HT1080 (cell line): ENCODE data around the gene PTPRN2. TPM values are rescaled to one million over a fixed set of nuclear protein-coding genes. Genes with fewer than 3 reads are reported as not detected.
"Not testable (repeated sequence)": the region's sequence is repeated elsewhere in the genome, so short reads cannot be mapped to it uniquely, and the experiment has no call there.

Source experiments
- DNase-seq: peaks from one replicate; pipeline ENCODE4 v3.0.0-alpha.2; 2015; ENCODE audit warnings: low read depth
- total RNA-seq: library from RNA; depleted of rRNA; stranded (reverse); fragments of >200 nt; shearing (Covaris generic); gene quantifications from 2 replicates; pipeline ENCODE4 v1.2.3, GENCODE V29; 2014

PTPRN2 gene
- total RNA-seq, 1 experiment from 2014 or later: 0.31 TPM

DNA sequence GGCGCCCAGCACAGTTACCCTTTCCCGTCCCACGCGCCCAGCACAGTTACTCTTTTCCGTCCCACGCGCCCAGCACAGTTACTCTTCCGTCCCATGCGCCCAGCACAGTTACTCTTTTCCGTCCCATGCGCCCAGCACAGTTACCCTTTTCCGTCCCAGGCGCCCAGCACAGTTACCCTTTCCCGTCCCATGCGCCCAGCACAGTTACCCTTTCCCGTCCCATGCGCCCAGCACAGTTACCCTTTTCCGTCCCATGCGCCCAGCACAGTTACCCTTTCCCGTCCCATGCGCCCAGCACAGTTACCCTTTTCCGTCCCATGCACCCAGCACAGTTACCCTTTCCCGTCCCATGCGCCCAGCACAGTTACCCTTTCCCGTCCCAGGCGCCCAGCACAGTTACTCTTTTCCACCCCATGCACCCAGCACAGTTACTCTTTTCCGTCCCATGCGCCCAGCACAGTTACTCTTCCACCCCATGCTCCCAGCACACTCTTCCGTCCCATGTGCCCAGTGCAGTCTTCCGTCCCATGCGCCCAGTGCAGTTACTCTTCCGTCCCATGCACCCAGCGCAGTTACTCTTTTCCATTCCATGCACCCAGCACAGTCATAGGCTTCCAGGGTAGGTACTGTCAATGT lies 853.7 kb downstream of the PTPRN2 start:
- not testable (repeated sequence) for DNase-seq

DNA sequence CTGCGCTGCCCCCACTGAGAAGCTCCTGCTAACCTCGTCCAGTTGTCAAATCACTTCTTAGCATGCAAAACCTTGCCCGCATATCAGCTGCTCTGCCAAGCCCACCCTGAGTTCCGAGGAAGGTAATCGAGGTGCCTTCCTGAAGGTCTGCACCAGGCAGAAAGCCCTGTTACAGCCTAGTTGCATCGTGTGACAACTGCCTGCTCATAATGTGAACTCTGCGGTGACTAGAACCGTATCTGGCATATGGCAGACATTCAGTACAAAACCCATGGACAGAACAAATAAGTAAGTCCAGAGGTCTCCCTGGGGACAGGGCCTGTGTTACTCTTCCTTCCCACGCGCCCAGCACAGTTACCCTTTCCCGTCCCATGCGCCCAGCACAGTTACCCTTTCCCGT lies 856.5 kb downstream of the PTPRN2 start:
- no peak for DNase-seq

DNA sequence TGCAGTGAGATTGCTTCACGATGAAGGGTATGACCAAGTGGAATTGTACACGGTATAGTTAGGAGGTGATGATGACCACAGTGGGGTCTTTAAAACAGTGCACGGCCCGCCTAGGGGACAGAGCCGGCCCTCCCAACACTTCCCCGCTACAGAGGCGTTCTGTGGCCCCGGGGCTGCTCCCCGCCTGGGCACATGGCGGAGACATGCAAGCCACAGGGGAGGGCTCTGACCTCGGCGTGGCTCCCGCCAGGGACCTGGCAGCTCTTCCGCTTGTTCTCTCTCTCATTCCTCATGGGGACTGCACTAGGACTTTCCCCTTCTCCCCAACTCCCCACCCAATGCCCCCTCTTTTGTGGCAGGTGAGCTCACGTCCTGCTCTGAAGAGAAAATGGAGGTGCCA lies 857.0 kb downstream of the PTPRN2 start:
- DNase-seq: no peak

DNA sequence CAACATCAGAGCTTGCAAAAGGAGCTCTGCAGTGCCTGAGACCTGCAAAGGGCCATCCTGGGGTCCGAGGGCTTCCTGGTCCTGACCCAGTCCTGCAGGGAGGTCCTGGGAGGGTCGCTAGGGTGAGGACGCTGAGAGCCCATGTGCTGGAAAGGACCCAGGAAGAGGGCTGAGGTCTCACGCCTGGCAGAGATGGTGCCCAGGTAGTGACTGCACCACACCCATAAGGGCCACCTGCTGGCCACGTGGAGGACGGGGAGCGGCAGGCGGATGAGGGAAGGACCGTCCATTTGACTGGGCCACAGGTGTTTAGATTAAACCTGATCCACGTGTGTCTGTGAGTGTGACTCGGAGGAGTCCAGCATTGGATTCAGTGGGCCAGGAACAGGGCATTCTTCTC lies 858.1 kb downstream of the PTPRN2 start:
- no peak for DNase-seq

DNA sequence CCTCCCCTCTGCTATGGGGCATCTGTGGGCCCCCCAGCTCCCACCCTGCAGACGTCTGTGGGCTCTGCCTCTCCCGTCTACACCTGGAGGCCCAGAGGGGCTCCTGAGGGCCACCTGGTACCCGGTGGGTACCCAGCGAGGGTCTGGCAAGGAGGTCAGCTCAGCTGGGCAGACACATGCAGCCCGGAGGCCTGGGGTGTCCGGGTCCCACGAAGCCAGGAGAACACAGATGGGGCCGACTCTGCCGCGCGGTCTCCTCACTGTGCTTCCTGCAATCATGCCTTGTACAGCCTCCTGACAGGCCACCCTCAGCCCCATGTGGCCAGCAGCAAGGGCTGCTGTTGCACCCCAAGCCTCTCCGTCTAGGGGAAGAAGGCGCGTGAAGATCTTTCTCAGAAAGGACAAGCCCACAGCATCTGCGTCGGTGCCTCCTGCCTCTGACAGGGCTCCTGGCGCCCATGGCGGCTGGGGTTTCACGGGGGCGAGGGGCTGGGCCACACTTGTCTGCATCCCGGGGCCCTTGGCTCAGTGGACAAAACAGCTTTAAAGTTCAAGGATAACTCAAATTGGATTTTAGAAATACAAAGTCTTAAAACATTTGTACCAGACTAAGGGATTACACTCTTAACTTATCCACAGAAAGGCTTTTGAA lies 859.5 kb downstream of the PTPRN2 start:
- no peak for DNase-seq

DNA sequence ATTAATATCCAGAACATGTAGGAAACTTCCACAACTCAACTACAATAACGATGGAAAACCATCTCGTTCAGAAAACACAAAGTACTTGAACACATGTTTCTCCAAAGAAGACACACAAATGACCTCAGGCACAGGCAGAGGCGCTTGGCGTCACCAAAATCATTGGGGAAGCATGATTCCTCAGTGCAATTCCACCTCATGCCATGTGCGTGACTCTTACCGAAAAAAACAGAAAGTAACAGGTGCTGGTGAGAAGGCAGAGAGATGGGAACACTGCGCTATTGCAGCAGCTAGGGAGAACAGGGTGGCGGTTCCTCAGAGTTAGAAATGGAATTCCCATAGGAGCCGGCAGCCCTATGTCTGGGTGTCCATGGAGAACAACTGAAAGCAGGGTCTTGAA lies 860.9 kb downstream of the PTPRN2 start:
- DNase-seq: no peak

DNA sequence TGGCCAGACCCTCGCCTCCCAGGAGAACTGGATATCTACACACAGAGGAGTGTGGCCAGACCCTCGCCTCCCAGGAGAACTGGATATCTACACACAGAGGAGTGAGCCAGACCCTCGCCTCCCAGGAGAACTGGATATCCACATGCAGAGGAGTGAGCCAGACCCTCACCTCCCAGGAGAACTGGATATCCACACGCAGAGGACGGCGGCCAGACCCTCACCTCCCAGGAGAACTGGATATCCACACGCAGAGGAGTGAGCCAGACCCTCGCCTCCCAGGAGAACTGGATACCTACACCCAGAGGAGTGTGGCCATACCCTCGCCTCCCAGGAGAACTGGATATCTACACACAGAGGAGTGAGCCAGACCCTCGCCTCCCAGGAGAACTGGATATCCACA lies 862.3 kb downstream of the PTPRN2 start:
- DNase-seq: not testable (repeated sequence)

DNA sequence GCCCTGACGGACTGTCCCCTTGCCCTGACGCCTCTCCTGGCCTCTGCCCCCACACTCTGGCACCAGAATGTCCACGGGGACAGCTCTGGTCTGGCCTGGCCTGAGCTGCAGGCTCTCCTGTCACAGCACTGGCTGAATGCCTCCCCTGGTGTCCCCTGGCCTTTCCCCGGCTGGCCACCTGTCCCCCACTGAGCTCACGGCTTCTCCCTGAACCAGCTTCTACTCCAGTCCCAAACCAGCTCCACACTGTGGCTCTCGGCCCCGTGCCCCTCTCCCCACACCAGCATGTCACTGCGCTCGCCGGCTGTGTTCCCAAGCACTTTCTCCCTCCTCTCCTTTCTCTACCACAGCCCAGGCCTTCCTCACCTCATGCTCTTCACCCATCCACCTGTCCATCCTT lies 864.4 kb downstream of the PTPRN2 start:
- no peak for DNase-seq

DNA sequence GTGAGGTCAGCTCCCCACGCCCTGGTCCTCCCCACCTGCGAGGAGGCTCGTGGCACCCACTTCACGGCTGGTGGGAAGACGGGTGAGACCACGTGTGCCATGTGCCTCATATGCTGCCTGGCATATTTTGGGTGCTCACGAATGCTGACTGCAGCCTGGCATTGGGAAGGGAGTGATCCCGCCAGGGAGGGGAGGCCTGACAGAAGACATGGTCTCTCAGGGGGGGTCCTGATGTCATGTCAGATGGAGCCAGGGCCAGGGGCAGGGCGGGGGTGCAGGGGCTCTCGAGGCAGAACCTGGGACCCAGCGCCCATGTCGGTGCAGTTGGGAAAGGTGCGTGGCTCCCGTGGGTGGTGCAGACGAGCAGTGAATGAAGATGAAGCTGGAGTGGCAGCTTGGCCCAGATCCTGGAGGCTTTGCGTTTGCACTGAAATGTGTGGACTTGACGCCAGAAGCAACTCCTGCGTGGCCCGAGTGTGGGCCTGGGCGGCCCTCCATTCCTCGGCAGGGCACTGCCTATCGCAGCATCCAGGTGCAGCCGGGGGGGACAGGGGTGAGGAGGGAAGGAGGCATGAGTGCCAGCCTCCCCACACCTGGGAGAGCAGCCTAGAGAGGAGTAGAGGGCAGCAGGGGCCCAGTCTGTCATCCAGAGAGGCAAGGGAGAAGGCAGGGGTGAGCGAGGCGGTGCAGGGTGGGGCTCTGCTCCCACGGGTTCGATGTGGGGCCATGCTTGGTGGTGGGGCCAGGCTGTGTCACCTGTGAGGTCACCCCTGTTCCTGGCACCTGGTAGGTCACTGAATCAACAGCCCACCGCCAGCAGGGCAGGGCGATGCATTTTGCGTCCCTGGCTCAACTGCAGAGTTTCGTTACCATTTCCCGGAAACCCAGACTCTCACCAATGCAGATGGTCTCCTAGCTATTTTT lies 865.2 kb downstream of the PTPRN2 start:
- no peak for DNase-seq

DNA sequence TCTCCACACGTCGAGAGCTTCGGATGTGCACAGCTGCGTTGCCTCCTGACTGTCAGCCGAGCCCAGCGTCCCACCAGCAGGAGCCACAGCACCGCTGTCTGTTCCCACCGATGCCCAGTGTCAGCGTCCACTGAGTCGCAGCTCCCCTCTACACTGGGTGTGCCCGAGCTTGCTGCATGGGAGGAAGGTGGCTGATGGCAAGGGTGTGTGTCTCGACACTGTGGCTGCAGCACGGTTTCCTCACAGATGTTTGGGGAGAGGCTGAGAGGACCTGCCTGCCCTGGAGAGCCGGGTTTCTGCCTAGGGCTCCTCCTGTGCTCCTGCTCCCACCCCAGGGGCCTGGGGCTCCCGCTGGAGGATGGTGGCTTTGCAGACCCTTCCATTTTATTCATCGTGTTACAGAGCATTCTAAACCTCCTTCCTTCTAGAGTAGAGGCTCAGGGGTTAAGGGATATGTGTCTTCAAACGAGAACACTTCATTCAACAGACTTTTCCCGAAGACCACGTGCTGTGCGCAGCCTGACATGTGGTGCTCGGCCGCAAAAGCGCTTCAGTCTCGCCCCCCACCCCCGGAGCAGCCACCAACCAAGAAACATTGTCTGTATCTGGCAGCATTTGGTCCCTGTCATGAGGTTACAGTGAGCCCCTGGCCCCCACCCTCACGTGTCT lies 866.0 kb downstream of the PTPRN2 start:
- no peak for DNase-seq

DNA sequence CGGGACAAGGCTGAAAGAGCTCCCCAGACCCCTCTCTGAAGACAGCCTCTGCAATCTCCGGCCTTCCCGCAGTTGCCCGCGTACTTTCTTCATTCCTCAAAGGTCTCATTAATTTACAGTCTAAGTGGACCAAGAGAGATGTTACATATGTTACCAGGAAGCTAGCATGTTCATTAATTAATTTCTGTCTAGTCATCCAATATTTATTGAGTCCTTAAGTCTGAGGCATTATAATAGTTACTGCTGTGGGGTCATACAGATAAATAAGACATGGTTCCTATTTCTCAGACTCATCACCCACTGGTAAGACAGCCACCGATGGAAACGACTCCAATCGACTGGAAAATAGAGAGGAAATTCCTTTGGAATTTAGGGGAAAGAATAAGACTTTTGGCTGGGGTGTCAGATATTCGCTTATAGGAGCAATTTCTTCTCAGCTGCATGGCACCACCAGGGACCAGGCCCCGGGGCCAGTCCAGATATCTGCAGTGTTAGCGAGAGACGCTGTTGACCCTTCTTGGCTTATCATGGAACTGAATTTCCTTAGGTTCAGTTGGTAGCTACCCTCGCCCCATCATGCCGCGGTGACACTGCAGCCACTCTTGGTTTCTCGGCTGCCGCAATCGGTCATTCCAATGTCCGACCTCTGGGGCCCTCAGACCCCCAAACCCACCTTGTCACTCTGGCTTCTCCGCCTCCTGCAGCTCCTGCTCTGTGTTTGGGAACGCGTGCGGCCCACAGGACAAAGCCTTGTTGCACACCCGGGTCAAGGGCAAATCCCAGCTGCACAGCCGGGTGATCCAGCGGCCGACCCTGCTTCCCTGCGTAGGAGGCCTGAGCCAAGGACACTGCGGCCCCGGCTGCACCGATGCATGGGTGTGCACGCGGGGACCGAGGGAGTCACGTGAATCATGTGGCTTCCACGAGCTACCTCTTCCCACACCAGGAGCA lies 867.6 kb downstream of the PTPRN2 start:
- DNase-seq: no peak

DNA sequence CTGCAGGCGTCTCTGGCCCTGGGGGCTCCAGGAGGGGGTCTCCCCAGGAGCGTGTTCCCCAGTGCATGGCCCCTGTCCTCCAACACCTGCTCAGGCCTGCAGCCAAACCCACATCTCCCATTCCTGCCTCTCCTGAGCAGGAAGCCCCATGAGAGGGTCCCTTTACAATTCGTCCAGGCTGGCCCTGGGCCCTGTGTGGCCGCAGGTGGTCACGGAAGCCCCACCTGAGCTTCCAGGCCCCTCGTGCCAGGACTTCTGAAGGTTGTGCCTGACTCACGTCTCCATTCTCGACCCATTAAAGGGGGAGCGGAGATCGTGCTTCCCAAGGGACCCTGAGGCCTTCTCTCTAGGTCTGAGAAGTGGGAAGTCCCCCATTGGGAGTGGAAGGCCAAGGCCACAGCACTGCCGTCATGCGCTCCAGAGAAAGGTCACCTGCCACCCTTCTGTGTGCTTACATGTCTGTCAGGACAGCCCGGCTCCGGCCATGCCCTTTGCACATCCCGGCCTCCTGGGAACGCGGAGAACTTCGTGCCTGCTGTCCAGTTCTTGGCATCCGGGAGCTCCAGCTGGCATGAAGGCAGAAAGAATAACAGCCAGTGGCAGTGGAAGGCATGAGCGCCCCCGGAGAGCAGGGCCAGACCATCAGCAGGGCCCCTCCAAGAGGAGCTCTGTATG lies 868.5 kb downstream of the PTPRN2 start:
- DNase-seq: no peak

DNA sequence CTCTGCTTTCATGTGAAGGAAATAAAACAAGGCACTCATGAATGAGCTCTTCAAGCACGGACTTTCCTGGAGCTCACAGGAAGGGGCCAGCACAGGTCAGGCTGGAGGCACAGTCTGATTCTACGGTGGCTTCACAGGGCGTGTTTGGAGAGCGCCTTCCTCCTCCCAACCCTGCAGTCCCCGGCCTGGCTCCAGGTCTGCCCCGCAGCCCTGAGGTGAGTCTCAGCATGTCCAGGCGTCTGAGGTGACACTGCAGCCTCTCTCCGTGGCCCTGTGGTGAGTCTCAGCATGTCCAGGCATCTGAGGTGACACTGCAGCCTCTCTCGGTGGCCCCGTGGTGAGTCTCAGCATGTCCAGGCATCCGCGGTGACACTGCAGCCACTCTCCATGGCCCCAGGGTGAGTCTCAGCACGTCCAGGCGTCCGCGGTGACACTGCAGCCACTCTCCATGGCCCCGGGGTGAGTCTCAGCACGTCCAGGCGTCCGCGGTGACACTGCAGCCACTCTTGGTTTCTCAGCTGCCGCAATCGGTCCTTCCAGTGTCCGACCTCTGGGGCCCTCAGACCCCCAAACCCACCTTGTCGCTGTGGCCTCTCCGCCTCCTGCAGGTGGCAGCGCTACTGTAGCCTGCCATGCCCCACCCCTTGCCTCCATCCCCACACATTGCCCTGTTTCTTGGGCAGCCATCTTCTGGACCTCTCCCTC lies 869.2 kb downstream of the PTPRN2 start:
- DNase-seq: no peak

DNA sequence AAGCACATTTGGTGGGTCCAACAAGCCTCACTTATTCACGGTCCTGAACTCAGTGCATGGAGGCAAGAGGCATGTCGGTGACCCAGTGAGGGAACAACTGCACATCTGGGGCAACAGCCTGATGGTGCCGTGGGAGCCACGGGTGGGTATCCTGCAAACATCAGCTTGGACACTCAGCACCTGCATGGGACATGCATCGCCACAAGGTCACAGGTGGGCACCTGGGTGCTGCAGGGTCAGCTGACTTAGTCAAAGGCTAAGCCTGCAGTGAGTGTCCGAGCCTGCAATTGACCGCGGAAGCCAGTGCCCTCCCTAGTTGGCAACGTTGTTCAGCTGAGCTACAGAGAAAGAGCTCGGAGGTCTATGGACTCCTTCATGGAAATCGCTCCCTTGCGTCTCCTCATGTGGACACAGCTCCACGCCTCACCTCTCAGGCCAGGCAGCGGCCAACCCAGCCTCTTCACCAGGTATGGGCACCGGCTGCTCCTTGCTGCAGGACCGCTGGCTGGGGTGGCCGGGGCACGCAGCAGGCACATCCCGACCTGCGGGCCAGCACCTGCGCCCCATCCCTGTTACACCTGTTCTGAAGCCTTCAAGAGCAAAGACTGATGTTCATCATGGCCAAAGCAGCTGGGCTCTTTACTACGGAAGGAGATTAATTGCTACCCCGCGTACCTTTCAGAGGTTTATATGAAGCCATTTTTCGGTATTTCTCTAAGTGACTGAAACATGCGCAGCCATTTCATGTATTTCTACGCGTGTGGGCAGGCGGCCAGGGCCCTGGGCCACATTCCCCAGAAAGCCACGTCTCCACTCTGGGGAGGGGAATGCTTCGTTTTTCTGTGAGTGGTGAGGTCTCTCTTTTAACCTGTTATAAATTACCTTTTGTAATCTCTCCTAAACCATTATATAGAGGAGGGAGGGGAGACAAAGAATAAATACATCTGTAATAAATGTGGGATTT lies 870.1 kb downstream of the PTPRN2 start:
- no peak for DNase-seq

DNA sequence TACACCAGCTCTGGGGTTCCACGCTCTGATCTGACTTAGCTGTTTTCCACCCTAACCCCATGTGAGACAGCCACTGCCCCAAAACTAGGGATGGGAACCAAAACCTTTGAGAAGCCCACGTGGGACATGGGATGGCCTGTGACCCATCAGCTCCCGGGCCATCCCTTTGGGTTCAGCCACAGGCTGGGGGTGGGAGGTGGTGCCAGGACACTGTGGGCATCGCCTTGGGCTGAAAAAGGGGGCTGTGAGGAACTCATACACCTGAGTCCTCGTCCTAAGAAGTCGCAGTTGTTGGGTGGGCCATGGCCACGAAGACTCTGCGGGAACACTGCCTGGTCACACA lies 871.7 kb downstream of the PTPRN2 start:
- DNase-seq: no peak

DNA sequence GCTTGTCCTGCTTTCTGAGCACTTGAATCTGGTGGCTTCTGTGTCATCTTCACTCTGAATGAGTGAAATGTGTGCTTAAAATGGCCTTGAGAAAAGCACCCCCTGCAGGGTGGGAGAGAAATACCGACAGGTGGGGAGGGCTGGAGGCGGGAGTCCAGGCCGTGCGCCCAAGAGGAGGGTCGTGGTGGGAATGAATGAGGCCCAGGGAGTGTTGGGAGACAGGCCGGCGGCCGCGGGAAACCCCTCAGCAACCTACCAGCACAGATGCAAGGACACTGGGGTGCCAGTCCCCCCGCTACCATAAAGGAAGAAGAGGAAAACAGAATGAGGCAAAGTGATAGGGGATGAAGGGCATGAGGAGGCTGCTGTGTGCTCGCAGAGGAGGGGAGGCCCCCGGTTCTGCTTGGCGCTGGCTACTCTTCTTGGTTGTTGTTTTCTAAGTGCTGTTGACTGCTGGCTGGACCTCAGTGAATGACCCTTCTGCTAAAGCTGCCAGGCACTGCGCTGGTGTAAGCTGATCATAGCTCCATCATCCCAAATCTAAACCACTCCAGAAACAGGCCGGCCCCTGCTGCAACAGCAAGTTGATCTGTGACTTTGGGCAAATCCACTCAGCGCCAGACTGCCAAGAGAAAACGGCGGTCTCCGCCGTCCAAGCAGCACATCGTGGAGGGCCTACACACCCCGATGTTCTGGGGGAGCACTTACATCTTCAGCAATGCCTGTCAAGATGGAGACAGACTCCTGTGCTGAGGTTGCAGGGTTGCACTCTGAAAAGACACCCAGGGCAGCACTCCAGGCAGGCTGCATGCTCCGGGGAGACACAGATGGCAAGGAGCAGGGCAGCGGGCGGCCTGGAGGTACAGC lies 872.3 kb downstream of the PTPRN2 start:
- DNase-seq: no peak
